ENCODE data around the gene RPS14.
"Not testable (repeated sequence)": the region's sequence is repeated elsewhere in the genome, so short reads cannot be mapped to it uniquely, and the experiment has no call there.

RPS14 gene

DNA sequence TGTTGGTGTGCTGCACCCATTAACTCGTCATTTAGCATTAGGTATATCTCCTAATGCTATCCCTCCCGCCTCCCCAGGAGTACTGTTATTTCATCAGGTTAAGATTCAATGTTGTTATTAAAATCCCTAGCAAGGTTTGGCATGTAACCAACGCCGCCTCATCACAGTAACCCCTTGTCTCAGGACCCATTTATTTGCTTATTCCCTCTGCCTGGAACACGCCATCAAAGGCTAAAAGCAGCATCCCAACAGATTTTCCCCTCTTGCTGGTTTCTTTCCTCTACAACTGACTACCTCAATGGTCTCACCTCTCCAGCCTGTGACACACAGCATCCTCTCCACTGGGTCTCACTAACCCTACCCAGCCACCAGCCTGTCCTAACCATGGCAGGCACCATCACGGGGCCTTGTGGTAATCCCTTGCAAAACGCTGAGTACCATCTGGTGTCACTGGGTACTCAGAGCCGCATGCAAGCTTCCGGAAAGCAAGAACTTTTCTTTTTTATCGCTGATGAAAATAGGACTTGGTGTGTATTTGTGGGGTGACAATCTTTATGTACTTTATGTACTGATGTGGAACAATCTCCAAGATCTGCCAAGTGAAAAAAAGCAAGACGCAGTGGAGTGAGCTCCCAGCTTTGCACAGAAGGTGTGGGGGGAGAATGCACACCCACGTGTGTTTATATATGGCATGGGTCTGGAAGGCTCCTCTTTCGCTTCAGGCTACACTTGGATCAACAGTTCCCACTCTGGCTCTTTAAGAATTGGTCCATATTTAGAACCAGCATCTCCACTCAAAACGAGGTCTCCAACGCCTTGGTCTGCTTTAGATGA lies 6.1 kb downstream of the RPS14 start:
- peak; percentile 46 for DNase-seq (ENCODE audit: low read depth)

DNA sequence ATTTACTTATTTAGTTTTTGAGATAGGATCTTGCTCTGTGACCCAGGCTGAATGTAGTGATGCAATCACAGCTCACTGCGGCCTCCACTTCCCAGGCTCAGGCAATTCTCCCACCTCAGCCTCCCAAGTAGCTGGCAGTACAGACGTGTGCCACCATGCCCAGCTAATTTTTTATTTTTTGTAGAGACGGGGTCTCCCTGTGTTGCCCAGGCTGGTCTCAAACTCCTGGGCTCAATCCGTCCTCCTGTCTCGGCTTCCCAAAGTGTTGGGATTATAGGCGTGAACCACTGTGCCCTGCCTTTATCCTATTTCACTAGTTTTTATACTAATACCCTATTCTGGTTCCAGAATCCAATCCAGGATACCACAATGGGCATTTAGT lies 6.8 kb downstream of the RPS14 start:
- no peak for DNase-seq (ENCODE audit: low read depth)

DNA sequence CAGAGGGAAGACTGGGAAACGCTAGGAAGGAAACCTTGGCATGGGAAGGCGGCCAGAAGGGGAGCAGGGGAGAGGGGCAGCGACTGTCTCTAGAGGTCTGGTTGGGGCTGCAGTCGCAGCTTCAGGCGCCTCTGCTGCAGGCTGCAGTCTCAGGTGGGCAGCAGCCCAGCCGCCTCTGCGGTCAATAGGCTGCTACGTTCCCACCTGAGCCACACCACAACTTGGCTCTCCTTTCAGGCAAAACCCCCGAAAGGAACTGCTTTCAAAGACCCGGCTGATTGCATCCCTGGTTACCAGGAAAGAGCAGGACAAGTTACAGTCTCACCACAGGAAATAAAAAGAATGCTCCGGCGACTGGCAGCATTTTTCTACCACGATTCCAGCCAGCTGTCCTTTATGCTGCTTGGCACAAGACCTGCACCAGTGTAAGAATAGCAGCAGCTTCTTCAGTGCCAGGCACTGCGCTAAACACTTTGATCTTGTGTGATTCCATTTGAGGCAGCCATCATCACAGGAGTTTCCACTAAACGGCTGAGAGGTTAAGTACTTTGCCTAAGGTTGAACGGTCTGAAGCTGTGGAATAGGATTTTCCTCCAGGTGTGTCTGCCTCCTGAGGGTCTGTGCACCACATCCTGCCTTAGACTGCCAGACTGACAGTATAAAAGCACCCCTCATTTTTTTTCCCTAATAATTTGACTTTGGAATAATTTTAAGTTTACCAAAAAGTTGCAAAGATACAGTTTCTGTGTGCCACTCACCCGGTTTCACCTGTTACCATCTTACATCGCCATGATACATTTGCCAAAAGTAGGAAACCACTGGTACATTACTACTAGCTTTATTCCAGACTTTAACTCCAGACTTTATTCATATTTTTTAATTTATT lies 7.5 kb downstream of the RPS14 start:
- DNase-seq (ENCODE audit: low read depth), result no peak

DNA sequence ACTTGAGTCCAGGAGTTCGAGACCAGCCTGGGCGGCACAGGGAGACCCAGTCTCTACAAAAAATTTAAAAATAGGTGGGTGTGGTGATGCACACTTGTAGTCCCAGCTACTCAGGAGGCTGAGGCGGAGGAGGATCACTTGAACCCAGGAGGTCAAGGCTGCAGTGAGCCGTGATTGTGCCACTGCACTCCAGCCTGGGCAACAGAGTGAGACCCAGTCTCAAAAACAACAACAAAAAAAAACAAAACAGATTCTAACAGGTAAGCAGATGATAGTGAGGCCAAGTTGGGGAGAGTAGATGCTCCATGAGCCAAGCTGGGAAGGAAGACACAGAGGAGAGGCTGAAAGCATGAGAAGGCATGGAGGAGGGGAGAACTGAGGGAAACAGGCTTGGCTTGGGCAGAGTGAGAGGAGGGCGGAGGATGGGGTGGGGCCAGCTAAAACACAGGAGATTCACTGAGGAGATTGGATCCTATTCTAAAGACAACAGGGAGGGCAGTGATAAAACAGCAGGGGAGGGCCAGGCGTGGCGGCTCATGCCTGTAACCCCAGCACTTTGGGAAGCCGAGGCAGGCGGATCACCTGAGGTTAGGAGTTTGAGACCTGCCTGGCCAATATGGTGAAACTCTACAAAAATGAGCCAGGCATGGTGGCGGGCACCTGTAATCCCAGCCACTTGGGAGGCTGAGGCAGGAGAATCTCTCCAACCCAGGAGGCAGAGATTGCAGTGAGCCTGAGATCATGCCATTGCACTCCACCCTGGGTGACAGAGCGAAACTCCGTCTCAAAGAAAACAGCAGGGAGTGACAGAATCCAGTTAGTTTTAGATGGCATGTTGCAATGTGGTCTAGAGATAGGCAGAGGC lies 8.4 kb downstream of the RPS14 start:
- DNase-seq (ENCODE audit: low read depth), result no peak

DNA sequence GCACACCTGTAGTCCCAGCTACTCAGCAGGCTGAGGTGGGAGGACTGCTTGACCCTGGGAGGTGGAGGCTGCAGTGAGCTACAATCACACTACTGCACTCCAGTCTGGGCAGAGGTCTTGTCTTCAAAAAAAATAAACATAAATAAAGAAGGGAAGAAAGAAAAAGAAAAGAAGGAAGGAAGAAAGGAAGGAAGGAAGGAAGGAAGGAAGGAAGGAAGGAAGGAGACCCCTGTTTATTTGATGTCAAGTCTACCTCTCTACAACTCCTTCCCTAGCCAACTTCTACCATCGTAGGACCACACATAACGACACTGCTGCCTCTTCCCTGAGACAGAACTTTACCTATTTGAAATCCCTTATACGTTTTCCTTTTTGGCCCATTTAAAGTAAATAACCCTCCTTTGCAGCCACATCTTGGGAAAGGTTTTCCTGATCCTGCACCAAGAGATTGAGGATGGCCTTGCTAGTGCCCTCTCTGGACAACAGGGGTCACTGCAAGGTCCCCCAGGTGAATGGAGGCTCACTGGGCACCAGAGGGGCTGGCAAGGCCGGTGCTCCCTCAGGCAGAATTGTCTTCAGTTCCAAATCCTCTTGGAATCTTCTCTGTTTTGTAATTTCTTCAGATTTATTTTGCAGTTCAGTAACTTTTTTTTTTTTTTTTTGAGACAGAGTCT lies 10.5 kb downstream of the RPS14 start:
- peak; percentile 66 for DNase-seq (ENCODE audit: low read depth)

DNA sequence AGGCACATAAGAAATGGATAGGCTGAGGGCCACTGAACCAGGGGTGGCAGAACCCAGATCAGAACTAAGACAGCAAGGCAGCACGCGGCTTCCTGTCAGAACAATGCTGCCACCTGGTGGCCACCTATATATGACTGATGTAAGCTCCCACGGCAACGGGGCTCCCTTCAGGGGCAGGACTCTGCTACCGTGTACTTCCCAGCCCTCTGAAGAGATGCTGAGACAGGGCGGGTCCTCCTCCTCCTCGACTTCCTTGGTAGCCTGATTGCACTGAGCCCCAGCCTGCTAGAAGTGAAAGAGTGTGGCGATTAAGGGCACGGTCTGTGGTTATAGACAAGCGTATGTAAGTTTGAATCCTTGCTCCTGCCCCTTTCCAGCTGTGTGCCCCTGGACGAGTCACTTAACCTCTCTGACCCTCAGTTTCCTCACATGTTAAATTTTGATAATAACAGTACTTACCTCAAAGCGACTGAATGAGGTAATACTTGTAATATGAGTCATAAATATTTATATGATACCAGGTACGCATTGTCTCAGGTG lies 13.3 kb downstream of the RPS14 start:
- DNase-seq (ENCODE audit: low read depth), result peak; percentile 94

DNA sequence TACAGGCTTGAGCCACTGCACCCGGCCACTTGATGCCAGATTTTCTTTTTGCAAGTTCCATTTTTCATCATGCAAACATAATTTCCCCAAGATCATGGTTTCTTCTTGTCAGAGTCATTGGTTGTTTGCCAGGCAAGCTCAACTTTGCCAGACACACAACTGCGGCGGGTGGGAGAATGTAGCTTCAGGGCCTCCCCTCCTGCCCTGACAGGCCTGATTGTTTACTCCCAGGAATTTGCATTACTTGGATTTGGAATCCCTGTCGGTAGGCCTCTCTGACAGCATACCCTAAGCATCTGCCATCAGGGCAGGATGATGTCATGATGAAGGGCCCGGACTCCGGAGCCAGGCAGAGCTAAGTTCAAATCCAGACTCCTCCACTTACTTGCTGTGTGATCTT lies 15.1 kb downstream of the RPS14 start:
- peak; percentile 79 for DNase-seq (ENCODE audit: low read depth)

DNA sequence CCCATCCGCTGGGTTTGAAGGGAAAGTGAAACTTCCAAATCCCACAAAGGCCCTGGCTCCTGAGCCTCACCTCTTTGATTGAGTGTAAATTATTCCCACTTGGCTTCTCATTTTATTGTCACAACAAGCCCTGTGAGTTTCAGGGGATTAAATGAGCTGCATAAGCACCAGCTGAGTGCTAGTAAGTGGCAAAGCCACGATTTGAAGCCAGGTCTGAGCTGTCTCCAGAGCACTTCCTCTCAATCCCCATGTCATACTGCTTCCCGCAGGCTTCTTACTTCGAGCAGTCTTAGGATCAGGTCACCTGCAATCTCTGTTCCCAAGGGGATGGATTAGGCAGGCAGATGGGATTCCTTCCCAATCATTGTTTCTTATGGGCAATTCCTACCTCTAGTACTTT lies 18.0 kb downstream of the RPS14 start:
- DNase-seq (ENCODE audit: low read depth), result no peak

DNA sequence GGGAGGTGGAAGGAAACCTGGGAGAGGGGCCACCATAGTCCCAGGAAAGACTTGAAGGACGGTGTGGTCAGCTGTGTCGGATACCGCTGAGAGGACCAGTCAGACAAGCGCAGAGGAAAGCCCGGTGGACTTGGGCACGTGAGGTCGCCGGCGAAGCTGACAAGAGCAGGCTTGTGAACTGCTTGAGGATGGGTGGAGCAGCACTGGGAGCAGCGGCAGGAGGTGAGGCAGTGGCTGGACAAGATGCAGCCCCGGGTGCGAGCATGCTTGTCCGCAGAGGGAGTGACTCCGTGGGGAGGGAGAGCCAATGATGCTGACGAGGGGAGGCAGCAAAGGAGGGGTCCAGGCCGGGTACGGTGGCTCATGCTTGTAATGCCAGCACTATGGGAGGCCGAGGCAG lies 18.5 kb downstream of the RPS14 start:
- DNase-seq (ENCODE audit: low read depth), result no peak

DNA sequence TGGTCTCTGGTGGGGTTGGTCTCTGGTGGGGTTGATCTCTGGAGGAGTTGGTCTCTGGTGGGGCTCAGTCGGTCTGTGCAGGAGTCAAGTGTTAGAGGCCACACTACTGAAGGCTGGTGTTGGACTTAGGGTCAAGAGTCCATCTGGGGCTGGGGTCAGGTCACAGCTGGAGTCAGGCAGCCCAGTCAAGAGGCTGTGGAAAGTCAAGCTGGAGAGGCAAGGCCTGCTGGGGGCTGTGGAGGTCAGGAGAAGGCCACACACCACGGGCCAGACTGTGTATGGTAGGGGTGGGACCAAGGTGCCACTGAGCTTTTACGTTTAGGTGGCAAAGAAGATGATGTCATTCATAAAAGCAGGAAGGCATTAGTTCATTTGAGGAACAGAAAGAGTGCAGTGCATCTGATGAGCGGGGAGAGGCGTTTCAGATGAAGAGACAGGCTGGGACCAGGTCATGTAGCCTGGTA lies 20.1 kb downstream of the RPS14 start:
- DNase-seq (ENCODE audit: low read depth), result no peak

DNA sequence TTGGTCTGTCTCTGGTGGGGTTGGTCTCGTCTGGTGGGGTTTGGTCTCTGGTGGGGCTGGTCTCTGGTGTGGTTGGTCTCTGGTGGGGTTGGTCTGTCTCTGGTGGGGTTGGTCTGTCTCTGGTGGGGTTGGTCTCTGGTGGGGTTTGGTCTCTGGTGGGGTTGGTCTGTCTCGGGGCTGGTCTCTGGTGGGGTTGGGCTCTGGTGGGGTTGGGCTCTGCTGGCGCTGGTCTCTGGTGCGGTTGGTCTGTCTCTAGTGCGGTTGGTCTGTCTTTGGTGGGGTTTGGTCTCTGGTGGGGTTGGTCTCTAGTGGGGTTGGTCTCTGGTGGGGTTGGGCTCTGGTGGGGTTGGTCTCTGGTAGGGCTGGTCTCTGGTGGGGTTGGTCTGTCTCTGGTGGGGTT lies 20.6 kb downstream of the RPS14 start:
- DNase-seq (ENCODE audit: low read depth), result no peak

DNA sequence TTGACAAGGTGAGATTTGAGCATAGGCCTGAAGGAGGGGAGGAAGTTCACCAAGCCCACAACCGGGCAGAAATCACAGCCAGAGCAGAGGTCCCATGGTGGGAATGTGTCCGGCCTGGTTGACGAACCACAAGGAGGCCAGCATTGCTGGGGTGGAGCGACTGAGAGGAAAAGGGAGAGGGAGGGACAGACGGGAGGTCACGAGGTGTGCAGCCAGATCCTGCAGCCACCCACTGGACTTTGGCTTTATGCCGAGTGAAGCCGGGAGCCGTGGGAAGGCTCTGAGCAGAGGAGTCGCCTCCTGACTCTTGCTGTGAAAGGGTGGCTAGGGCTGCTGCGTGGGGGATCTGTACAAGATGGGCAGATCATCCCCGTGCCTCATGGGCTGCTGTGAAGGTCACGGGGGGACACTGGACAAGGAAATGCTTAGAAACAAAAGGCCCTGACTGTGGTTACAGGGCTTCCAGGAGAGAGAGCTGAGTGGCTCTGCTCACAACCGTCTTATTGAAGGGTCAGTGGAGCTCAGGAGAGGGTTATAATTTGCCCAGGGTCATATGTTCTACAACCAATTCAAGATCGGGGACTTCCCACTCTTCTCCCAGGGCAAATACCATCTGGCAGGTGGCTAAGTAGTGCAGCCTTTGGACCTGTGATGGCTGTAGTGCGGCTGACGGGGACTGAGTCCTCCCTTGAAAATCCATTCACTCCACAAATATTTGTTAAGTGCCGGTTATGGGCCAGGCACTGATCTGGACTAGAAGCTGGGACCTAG lies 21.2 kb downstream of the RPS14 start:
- DNase-seq (ENCODE audit: low read depth), result no peak

DNA sequence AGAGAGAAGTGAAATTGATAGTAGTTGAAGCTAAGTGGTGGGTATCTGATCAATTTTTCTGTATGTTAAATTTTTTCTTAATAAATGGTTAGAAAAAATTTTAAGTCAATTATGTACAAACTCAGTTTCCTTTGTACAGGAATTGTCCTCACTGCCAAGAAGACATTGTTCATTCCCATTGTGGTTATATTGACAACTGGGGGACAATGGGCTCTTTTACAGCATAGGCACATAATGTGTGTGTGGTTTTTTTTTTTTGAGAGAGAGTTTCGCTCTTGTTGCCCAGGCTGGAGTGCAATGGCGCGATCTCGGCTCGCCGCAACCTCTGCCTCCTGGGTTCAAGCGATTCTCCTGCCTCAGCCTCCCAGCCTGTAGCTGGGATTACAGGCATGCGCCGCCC lies 23.4 kb downstream of the RPS14 start:
- DNase-seq (ENCODE audit: low read depth), result not testable (repeated sequence)

DNA sequence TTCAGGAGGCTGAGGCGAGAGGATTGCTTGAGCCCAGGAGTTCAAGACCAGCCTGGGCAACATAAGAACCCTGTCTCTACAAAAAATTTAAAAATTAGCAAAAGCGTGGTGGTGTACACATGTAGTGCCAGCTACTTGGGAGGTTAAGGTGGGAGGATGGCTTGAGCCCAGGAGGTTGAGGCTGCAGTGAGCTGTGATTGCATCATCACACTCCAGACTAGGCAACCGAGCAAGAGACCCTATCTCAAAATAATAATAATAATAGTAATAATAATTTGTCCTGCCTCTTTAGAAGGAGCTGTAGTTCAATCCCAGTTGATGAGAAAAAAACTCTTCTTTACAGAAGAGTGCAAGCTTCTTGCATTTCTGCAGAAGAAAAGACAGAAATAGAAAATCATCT lies 26.8 kb downstream of the RPS14 start:
- no peak for DNase-seq (ENCODE audit: low read depth)

DNA sequence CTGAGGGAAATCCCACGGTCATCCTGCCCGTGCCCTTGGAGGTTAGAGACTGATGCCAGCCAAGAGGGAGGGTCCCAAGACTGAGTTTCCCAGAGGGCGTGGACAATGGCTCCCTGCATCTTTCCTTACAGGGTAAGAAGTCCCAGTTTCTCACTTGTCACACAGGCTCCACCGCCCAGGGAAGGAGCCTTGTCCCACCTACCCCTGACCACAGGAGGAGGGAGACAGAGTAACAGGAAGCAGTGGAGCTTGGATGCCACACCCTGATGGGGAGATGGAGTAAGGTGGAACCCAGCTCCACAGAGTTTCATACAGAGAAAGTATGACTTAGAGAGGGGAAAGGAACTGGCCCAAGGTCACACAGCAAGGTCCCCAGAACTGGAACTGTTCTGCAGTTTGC lies 27.5 kb downstream of the RPS14 start:
- no peak for DNase-seq (ENCODE audit: low read depth)

DNA sequence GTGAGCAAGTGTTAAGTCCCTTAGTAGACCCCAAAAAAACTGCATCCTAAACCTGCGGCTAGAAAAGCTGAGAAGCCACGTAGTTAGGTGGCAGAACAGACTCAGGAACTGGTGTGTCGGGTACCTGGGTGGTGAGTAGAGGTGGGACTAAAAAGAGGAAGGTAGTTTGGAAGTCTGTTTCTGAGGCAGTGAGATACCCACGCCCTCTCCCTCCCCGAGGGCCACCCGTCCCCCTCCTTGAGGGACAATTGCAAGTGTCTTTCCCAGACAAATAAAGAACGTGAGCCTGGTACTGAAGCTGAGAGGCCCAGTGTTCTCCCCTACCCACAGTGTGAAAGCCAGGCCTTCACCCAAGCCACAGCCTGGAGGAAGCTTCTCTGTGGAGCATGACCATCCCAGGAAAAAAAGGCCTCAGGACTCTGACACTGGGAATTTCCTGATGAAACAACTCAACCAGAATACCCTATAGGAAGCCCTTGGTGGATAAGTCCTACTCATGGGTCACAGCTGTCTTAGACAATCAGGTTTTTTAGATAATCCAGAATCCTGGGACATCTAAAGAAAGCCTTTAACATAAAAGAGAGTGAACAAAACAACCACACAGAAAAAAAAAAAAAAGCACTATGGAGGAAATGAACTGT lies 29.8 kb downstream of the RPS14 start:
- DNase-seq (ENCODE audit: low read depth), result no peak

DNA sequence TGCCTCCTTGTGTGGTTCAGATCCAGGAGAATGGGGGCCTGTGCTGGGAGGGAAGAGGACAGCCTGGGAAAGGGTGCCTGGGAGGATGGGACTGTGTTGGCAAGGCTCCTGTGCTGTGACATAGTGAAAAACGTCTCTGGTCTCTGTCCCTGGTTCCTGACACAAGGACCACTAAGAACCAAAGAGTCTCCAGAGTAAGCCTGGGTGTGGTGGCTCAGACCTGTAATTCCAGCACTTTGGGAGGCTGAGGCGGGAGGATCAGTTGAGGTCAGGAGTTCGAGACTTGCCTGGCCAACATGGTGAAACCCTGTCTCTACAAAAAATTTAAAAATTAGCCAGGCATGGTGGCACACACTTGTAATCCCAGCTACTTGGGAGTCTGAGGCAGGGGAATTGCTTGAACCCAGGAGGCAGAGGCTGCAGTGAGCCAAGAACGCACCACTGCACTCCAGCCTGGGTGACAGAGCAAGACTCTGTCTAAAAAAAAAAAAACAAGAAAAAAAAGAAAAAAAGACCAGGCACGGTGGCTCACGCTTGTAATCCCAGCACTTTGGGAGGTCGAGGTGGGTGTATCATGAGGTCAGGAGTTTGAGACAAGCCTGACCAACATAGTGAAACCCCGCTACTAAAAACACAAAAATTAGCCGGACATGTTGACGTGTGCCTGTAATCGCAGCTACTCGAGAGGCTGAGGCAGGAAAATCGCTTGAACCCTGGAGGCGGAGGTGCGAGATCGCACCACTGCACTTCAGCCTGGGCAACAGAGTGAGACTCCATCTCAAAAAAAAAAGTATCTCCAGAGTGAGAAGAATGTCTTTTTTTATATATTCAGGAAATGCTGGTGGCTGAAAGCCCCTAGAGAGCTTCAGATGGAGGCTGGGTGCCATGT lies 35.4 kb downstream of the RPS14 start:
- not testable (repeated sequence) for DNase-seq (ENCODE audit: low read depth)

DNA sequence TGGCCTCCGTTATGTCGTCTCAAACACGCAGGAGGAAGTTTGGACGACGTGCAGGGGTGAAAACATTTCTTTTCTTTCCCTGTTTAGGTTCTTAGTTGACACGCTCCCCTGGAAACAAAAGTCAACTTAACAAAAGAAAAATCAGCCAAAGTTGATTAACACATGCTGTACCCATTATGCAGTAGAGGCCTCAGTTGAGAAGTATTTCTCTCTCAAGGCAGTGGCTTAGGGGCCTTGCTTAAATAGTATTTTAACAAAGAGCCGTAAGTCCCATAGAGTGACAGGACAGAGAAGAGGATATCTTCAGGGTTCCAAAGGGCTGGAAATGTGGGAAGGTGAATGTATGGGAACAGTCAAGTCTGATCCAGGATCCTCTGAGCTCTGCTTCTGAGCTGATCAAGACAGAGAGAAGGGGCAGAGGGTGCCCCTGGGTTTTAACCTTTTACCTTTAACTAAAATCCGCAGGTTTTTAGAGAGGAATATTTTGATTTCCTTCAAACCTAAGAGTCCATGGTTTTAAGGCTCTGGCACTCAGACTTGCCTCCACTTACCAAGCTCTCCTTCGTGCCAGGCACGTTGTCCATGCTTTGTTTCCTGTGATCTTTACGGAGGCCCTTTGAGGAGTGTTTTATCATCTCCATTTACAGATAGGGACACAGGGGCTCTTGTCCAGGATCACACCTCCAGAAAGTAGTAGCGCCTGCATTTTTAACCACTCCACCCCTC lies 36.2 kb downstream of the RPS14 start:
- DNase-seq (ENCODE audit: low read depth), result no peak

Measured in ELR (cell line).